Kasumi-1 (cell line): ENCODE results near the gene SLC22A13.
"Not testable (repeated sequence)": the region's sequence is repeated elsewhere in the genome, so short reads cannot be mapped to it uniquely, and the experiment has no call there.

Experiments
- DNase-seq, 2 experiments: peaks; one replicate each; lab custom pipeline; 2025; lab: John Stamatoyannopoulos, UW

Gene SLC22A13

DNA sequence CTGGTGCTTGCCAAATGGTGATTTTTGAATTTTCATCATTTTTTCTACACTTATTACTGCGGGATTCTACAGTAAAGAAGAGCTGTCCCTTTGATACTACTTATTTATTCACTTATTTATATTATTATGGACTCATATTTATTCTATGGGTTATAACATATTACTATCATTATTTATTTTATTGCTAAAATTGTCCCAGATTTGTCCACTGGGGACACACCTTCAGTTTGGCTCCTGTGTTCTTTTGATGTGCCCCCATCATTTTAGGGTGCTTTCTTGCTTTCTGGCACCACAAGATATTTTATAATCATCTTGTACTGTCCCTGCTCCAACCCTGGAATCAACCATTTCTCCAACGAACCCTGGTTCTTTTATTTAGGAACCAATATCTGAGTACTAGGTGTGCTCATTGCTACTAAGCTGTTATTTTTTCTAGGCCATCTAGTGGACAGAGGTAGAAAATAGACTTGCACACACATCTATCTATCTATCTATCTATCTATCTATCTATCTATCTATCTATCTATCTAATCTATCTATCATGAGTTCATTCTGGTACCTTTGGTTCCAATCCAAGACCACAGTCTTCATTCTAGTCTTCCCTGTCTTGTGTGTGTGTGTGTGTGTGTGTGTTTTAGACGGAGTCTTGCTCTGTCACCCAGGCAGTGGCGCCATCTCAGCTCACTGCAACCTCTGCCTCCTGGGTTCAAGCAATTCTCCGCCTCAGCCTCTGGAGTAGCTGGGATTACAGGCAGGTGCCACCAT is 32.5 kb downstream of the SLC22A13 start:
- DNase-seq, result peak; percentile 38 to 50

DNA sequence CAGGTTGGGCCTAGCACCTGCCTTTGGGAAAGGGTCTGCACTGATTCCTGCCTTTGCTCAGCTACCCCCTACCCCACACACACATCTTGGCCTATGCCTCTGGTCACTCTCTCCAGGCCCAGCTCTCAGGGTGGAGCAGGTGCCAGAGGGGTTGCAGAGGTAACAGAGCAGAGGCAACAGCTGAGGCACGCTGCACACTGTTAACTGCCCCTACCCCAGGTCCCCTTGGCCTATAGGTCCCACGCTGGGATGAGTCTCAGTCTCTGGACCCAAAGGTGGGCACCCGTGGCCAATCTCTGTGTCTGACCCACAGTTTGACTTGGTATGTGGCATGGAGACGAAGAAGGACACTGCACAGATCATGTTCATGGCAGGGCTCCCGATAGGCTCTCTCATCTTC is 41.3 kb downstream of the SLC22A13 start:
- DNase-seq, result no peak

DNA sequence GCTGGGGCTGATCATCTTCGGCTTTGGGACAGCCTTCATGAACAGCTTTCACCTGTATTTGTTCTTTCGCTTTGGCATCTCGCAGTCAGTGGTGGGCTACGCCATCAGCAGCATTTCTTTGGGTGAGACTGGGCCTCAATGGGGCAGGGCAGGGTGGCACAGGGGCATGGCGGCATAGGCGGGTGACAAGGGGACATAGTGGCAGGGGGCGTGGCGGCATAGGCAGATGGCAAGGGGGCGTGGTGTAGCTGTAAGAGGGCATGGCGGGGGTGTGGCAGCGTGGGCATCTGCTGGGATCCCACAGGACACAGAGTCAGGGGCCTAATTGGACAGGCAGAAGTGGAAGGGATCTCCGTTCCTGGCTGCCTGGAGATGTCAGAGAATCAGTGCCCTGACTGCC is 42.0 kb downstream of the SLC22A13 start:
- DNase-seq, result no peak

DNA sequence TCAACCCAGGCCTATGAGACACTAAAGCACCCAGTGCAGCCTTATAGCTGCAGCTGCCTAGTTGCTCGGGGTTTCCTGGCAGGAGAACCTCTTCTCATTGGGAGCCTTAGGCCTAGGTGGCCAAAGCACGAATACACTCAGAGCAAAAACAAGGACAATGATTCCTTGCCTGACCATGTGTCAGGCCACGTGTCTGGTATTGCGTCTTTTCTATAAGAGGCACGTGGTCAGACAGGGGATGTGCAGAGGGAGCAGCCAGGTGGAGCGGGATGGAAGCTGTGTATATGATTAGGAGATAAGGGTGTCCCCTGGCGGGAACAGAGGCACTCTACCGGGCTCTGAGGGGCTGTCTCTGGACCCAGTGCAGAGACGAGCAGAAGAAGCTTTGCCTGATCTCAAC is 42.8 kb downstream of the SLC22A13 start:
- DNase-seq, result no peak

DNA sequence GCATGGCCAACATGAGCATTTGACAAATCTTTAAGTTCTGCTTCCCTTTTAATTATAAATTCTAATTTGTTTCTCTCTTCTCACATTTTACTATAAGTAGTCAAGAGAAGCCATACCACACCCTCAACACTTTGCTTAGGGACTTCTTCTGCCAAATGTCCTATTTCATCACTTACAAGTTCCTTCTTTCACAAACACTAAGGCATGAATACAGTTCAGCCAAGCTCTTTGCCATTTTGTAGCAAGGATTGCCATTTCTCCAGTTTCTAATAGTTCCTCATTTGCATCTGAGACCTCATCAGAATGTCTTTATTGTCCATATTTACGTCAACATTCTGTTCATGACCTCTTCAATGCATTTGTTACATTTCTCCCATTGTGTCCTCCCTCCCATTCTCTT is 45.9 kb downstream of the SLC22A13 start:
- peak; percentile 43 to 61 for DNase-seq

DNA sequence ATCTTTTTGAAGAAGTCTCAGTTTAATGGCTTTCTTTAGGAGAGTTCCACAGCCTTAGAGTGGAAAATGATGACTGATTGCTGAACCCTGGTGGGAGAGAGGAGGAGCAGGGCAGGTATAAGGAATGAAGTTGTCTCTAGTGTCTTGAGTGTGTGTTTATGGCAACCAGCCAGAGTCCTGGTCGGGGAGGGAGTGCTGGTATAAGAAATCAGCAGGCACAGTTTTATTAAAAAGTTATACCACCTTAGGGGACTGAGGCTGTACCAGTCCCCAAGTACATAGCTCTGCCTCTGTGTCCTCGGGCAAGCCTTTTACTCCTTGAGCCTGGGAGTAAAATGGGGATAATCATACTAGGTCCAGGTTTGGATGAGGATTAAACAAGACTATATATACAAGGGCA is 46.3 kb downstream of the SLC22A13 start:
- DNase-seq, result no peak

DNA sequence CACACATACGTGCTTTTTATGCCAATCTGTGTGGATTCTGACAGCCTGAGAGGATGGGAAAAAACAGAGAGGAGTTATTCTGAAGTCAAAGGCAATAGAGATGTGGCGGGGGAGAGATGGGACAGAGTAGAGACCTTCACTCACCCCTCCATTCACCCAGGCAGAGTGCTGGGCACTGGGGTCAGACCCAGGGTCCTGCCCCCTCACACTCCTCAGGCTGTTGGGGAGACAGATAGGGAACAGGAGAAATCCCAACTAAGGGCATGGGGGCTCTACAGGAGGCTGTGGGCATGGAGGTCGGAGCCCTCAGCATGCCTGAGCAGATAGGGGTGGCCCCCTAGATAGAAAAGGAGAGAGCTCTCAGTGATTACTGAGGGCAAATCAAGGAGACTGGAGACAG is 46.7 kb downstream of the SLC22A13 start:
- no peak for DNase-seq

DNA sequence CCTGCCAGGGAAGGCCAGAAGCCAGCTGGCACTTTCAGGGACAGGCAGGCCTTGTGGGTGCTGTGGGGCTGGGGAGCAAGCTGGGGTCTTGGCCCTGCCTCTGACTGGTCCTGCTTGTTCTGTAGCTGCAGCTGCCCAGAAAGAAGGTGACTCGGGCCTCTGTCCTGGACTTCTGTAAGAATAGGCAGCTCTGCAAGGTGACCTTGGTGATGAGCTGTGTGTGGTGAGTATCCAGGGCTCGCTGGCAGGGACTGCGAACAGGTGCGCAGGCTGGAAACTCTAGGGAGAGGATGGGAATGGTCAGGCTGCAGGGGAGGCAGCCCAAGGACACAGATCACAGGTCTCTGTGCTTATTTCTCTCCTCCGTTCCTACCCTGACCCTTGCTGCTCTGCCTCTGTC is 47.7 kb downstream of the SLC22A13 start:
- no peak for DNase-seq

DNA sequence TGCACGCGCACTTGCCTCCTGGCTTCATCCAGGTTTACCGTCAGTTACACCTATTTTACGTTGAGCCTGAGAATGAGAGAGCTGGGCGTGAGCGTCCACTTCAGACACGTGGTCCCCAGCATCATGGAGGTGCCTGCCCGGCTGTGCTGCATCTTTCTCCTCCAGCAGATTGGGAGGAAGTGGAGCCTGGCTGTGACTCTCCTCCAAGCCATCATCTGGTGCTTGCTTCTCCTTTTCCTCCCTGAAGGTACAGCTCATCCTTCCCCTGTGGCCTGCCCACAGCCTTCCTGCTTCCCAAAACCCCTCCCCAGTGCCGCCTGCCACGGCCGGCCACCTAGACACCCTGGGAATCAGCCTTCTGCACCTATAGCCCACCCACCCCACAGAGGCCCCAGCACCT is 48.1 kb downstream of the SLC22A13 start:
- DNase-seq, result peak; percentile 70 to 73

DNA sequence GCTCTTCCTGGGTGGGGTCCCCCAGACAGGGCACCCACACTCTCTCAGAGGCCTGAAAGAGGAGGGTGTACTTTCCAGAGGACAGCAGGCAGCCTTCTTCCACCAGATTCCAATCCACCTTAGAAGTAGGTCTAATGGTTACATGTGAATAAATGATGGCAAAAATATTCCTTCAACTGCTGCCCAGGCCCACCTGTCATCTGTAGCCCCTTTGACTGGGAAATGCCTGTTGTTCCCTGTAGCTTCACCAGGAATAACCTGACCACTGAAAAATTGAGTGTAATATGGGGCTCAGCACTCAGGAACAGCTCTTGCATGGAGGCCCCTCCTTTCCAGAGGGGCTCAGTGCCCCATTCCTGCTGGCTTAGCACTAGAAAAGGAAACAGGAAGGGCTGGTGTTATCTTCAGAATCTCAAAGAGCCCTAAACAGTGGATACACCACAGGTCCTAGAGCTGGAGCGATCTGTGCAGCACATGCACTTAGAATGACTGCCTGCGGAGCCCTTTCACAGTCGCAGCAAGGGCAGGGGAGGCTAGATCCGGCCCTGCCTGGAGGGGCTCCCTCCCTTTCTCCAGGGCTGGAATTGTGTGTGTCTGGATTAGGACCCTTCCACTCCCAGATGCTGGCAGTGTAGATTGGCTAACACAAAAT is 48.6 kb downstream of the SLC22A13 start:
- peak; percentile 71 to 73 for DNase-seq

DNA sequence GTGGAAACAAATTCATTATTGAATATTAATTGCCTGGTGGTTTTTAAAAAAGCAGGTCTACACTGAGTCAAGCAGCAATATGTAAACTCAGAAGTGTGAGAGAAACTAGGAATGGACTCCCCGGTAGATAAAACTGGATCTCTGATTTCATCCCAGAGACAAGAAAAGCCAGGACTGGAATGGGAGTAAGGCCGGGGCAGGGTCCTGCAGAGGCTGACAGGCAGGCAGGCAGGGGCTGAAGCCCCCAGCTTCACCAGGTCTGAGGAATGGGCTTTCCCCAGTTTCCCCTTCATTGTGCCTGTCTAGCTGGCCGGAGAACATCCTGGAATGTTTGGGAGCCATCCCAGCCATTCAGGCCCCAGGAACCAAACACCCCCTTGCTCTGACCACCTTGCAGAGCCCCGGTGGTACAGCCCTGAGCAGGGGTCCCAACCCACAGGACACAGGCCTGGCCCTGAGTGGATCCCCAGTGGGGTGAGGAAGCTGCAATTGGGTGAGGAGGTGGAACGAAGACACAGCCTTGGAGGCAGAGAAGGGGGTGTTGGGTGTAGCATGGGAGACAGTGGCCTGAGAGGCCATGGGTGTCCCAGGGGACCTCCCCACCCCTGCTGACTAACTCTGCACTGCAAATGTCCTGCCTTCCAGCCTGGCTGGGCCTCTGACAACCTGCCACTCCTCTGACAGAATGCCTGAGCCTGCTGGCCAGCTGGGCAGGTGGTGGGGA is 49.3 kb downstream of the SLC22A13 start:
- peak in 1 of 2 experiments; percentile 15 for DNase-seq

DNA sequence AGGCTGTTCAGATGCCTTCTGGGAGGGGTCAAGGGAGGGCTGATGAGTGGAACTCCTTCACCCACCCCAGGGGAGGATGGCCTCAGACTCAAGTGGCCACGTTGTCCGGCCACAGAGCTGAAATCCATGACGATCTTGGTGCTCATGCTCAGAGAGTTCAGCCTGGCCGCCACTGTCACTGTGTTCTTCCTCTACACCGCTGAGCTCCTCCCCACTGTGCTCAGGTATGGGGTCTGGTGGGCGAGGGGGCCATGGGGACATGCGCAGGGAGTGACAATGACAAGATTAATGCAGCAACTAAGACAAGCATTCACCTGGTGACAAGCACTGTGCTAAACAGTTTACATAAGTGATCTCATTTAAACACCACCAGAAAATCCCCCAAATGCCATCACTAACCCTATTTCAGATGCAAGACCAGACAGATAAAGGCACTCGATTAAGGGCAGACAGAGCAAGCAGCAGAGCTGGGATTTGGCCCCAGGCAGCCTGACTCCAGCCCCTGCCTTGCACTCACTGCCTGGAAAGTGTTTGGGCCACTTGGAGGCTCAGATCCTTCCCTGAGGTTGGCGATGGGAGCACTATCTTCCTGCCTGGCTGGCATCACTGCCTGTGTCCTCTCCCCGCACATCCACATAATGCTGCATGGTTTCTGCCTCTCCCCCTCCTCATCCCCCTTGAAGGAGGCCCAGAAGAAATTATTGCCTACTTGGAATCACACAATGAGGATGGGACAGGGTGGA is 50.0 kb downstream of the SLC22A13 start:
- no peak for DNase-seq

DNA sequence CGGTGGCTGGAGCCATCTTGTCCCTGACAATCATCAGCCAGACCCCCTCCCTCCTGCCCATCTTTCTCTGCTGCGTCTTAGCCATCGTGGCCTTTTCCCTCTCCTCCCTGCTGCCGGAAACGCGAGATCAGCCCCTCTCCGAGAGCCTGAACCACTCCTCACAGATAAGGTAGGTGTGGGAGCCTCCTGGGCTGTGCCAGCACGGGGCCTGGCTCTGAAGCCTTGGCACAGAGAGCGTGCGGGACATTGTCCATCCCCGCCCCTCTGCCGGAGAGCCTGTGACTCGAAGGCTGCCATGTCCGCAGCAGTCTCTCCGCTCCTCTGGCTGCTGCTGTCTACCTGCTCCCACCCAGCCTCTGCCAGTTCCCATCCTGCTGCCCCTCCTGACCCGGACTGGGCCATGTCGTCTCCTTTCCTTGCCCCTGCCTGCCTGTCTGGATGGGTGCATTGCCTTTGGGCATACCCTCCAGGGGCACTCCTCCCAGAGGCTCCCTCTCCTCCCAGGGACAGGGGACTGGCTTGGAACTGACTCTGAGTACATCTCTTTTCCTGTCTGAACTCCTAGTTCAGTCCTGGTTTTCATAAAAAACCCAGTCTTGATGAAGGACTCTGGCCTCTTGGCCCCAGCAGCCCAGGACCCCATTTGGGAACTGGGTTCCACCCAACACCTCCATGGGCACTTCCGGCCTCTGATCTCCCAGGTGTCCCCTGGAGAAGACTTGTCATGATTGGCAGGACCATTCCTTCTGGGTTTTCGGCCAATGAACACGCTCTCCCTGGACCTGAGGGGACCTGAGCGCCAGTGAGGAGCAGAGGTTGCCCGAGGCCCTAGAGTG is 51.0 kb downstream of the SLC22A13 start:
- no peak for DNase-seq

DNA sequence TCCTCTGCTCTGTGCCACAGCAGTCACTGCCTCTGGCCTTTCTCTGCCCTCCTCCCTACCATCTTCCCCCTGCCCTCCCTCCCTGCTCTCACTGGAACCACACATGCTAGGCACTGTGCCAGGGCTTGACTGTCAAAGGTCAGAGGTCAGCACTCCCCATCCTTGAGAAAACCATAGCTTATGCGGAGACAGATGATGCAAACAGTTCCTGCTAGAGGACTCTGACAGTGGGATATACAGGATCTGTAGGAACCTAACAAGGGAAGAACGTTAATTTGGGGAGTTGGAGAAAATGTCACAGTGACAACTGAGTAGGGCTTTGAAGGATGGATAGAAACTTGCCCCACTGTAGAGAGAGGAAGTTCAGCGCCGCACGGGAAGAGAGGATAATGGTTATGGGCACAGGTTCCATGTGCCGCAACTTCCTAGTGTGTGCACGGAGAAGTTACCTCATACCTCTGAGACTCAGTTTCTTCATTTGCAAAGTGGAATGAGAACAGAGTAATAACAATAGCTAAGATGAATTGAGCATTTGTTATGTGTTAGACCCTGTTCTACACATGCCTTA is 51.7 kb downstream of the SLC22A13 start:
- DNase-seq, result no peak

DNA sequence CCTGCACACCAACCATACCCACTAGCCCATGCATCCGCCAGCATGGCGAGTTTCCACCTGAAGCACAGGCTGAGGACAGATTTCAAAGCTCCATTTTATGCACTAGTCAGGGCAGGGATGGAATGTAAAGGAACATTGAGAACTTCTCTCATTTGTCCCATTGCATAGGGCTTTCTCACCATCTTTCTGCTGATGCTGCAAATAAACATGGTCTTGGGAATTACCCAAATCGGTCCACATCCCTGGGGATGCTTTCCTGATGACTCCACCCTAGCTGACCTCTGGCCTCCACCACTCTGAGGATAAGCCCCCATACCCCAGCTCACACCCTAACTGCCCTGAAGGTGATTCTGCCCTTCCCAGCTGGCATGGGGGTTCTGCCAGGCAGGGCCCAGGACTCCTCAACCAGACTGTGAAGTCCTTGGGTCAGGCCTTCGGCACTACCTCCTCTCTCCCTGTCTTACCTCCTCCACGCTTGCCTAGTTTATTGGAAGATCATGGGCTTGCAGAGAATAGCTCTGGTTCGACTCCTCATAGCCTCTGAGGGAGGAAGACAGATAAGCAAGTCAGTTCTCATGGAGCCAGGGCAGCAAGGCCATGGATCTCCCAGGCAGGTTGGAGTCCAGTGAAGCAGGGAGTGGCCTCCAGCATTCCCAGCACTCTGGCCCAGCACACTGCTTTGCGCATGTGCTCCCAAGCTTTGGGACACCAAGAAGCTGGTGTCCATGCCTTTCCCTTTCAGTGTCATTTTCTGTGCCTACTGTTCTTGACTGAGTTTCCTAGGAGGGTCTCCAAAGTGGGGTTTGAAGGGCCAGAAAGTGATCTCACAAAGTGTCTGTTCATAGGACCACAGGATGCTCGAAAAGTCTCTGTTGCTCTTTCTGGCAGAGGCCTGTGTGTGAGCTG is 53.4 kb downstream of the SLC22A13 start:
- no peak for DNase-seq

DNA sequence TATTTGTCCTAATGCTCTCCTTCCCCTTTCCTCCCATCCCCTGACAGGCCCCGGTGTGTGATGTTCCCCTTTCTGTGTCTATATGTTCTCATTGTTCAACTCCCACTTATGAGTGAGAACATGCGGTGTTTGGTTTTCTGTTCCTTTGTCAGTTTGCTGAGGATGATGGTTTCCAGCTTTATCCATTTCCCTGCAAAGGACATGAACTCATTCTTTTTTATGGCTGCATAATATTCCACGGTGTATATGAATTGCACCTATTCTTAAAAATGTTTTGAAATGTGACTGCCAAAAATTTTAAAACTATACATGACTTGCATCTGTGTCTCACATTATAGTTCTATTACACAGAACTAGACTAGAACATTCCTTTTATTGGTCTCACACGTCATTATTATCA is 55.0 kb downstream of the SLC22A13 start:
- not testable (repeated sequence) for DNase-seq

DNA sequence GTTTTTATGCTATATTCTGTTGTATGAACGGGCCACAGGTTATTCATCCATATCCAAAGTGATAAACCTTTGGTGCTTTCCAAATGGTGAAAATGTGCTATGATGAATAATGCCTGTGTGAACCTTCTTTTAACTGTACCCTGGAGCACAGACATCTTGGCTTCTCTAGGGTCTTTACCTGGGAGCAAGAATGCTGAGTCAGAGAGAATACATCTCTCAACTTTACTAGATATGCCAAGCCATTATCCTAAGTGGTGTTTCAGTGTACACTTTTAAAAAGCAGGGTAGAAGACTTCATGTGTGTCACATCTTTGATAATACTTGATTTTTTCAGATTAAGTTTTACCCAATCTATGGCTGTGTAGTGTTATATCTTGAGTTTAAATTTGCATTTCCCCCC is 57.4 kb downstream of the SLC22A13 start:
- no peak for DNase-seq

DNA sequence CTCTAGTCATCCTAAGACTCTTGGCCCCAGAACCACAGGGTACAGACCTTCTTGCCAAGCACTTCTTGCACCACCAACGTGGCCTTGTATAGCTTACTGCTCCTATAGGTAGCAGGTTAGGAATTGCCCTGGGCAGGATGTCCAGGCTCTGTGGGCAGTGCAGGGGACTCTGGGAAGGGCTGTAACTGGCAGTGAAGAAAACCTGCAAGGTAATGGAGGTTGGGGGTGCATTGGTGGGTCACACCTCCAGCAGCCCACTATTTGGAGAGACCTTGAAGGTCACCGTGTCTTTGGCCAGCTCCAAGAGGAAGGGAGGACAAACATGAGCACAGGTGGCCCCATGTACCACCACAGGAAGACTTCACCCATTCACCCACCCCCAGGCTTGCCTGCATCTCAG is 59.6 kb downstream of the SLC22A13 start:
- DNase-seq, result no peak

DNA sequence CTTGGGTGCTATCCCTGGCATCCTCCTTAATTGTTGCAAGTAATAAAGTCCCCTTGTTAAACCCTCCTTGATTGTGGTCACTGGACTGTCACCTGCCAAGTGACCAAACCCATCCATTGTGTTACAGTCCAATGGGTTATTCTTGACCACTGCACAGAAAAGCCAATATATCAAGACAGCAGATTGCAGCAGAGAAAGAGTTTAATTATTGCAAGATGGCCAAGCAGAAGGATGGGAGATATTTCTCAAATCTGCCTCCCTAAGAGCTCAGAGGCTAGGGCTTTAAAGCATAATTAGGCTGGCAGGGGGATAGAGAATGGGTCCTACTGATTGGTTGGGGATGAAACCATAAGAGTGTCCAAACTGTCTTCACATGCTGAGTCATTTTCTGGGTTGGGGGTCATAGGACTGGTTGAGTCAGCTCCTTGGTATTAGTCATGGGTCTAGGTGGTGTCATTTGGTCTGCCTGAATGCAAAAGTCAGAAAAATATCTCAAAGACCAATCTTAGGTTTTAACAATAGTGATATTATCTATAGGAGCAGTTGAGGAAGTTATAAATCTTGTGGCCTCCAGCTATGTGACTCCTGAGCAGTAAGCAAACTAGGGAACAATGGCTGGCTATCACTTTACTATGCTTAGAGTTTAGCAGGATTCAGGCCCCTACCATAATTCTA is 61.9 kb downstream of the SLC22A13 start:
- no peak for DNase-seq
